Neural cell (in vitro differentiated cells): ENCODE measurements around the gene BMP2. TPM values are rescaled to one million over a fixed set of nuclear protein-coding genes. Genes with fewer than 3 reads are reported as not detected.

Experiments
- H2AFZ ChIP-seq: fragments of 200-600, 300-800 bp; sonication (generic), shearing (Covaris generic); 2 replicates; pipeline ENCODE4 v1.6.0; 2014; ENCODE audit warnings: low read depth, mild to moderate bottlenecking, antibody characterized with exemption, low read length, moderate library complexity
- H3F3A ChIP-seq: fragments of 200-600 bp; shearing (Covaris generic); 2 replicates; pipeline ENCODE4 v1.6.1; 2016; ENCODE audit warnings: mild to moderate bottlenecking, moderate library complexity, mixed read lengths, antibody characterized with exemption, low read length; ENCODE audit not compliant: insufficient read depth, poor library complexity, severe bottlenecking
- H3K27ac ChIP-seq: fragments of 200-600, 300-800 bp; sonication (generic), shearing (Covaris generic); 2 replicates; pipeline ENCODE4 v1.5.1; 2014; ENCODE audit warnings: mild to moderate bottlenecking, low read length, moderate library complexity
- H3K27me3 ChIP-seq: fragments of 300-800, 200-600 bp; sonication (generic), shearing (Covaris generic); 2 replicates; pipeline ENCODE4 v1.6.0; 2014; ENCODE audit warnings: mild to moderate bottlenecking, low read depth, low read length, moderate library complexity; ENCODE audit not compliant: insufficient read depth
- H3K36me3 ChIP-seq: fragments of 300-800, 200-600 bp; sonication (generic), shearing (Covaris generic); 2 replicates; pipeline ENCODE4 v1.5.1; 2014; ENCODE audit warnings: mild to moderate bottlenecking, antibody characterized with exemption, low read length, moderate library complexity; ENCODE audit not compliant: insufficient read depth
- H3K4me2 ChIP-seq: fragments of 300-800, 200-600 bp; sonication (generic), shearing (Covaris generic); 2 replicates; pipeline ENCODE4 v1.6.0; 2014; ENCODE audit warnings: mild to moderate bottlenecking, low read length
- H3K4me3 ChIP-seq: fragments of 300-800, 200-600 bp; sonication (generic), shearing (Covaris generic); 2 replicates; pipeline ENCODE4 v1.5.1; 2014; ENCODE audit warnings: mild to moderate bottlenecking, low read length, moderate library complexity
- H3K79me2 ChIP-seq: fragments of 200-600 bp; shearing (Covaris generic); replicated peaks from 2 replicates; pipeline ENCODE4 v1.6.0; 2014; ENCODE audit warnings: mild to moderate bottlenecking, low read length, moderate library complexity; ENCODE audit not compliant: insufficient read depth
- H3K9ac ChIP-seq: fragments of 300-800, 200-600 bp; sonication (generic), shearing (Covaris generic); 2 replicates; pipeline ENCODE4 v1.6.1; 2016; ENCODE audit warnings: mild to moderate bottlenecking, low read length, mixed read lengths
- H3K9me2 ChIP-seq: fragments of 200-600 bp; shearing (Covaris generic); 2 replicates; pipeline ENCODE4 v1.6.1; 2016; ENCODE audit warnings: mild to moderate bottlenecking, low read length, mixed read lengths; ENCODE audit not compliant: insufficient read depth
- H3K9me3 ChIP-seq: fragments of 200-600, 300-800 bp; sonication (generic), shearing (Covaris generic); 2 replicates; pipeline ENCODE4 v1.6.1; 2016; ENCODE audit warnings: mild to moderate bottlenecking, mixed run types, low read length, moderate library complexity, mixed read lengths
- H4K20me1 ChIP-seq: fragments of 200-600 bp; shearing (Covaris generic); 2 replicates; pipeline ENCODE4 v1.6.1; 2016; ENCODE audit warnings: mild to moderate bottlenecking, mixed run types; ENCODE audit not compliant: insufficient read depth
- EP300 ChIP-seq: fragments of 450-650 bp; conservative IDR thresholded peaks from 2 replicates; pipeline ENCODE4 v1.6.1; 2014; ENCODE audit warnings: antibody characterized with exemption, mild to moderate bottlenecking, moderate library complexity; ENCODE audit not compliant: poor library complexity, severe bottlenecking
- EZH2 ChIP-seq: fragments of 200-600, 300-800 bp; shearing (Covaris generic), sonication (generic); IDR thresholded peaks from 2 replicates; pipeline ENCODE4 v1.6.1; 2014; ENCODE audit warnings: antibody characterized with exemption, low read length, borderline replicate concordance, mild to moderate bottlenecking; ENCODE audit not compliant: insufficient read depth, poor library complexity, severe bottlenecking
- MXI1 ChIP-seq: fragments of 450-650 bp; conservative IDR thresholded peaks from 2 replicates; pipeline ENCODE4 v1.6.1; 2014; ENCODE audit warnings: antibody characterized with exemption, mild to moderate bottlenecking; ENCODE audit not compliant: poor library complexity, severe bottlenecking
- POLR2AphosphoS5 ChIP-seq: IDR thresholded peaks from 2 replicates; pipeline ENCODE4 v1.6.1; 2012
- RAD21 ChIP-seq: fragments of 450-650 bp; conservative IDR thresholded peaks from 2 replicates; pipeline ENCODE4 v1.6.1; 2014; ENCODE audit warnings: antibody characterized with exemption, mild to moderate bottlenecking, moderate library complexity
- REST ChIP-seq: IDR thresholded peaks from 2 replicates; pipeline ENCODE4 v1.6.1; 2012; ENCODE audit warnings: borderline replicate concordance
- SMC3 ChIP-seq: fragments of 450-650 bp; conservative IDR thresholded peaks from 2 replicates; pipeline ENCODE4 v1.6.1; 2014; ENCODE audit warnings: antibody characterized with exemption, mild to moderate bottlenecking, moderate library complexity; ENCODE audit not compliant: poor library complexity
- TAF1 ChIP-seq: IDR thresholded peaks from 2 replicates; pipeline ENCODE4 v1.6.1; 2012; ENCODE audit warnings: low read depth
- polyA minus RNA-seq: library from RNA; depleted of rRNA, polyadenylated mRNA; stranded (reverse); fragments of >200 nt; gene quantifications from 2 replicates; pipeline ENCODE4 v1.2.3, GENCODE V29; 2014
- polyA plus RNA-seq: library from polyadenylated mRNA; depleted of rRNA; stranded (reverse); fragments of >200 nt; gene quantifications from 2 replicates; pipeline ENCODE4 v1.2.3, GENCODE V29; 2014
- TF ChIP-seq, protein P1 (sequence below): fragments of 450-650 bp; IDR thresholded peaks from 2 replicates; pipeline ENCODE4 v1.5.1; 2014; ENCODE audit warnings: antibody characterized with exemption, mild to moderate bottlenecking, moderate library complexity; ENCODE audit not compliant: poor library complexity, severe bottlenecking

BMP2 gene
- polyA plus RNA-seq (0.68 and 1.1 TPM in 2 replicates), polyA minus RNA-seq (3.7 and 4.5 TPM in 2 replicates)

- Histone ChIP-seq H3K9ac (peak within 1 kb of the TSS; percentile 70), H3F3A (no peaks in the 10 kb centered on the region), H3K9me3 (no peaks in the 10 kb centered on the region), H3K79me2 (no peaks in the 10 kb centered on the region), H3K36me3 (no peaks in the 10 kb centered on the region), H3K4me3 (peak within 1 kb of the TSS; percentile 91), H3K27me3 (peaks cover 39% of the 10 kb centered on the region), H4K20me1 (peaks cover 4% of the 10 kb centered on the region), H3K4me2 (peak within 1 kb of the TSS; percentile 48), H3K9me2 (no peaks in the 10 kb centered on the region), H3K27ac (no peak within 1 kb of the TSS), H2AFZ (no peak within 1 kb of the TSS)
- peak; percentile 60 for TF ChIP-seq SMC3
- TF ChIP-seq MXI1: peak; percentile 49
- TF ChIP-seq RAD21: peak; percentile 63
- TF ChIP-seq, protein P1, sequence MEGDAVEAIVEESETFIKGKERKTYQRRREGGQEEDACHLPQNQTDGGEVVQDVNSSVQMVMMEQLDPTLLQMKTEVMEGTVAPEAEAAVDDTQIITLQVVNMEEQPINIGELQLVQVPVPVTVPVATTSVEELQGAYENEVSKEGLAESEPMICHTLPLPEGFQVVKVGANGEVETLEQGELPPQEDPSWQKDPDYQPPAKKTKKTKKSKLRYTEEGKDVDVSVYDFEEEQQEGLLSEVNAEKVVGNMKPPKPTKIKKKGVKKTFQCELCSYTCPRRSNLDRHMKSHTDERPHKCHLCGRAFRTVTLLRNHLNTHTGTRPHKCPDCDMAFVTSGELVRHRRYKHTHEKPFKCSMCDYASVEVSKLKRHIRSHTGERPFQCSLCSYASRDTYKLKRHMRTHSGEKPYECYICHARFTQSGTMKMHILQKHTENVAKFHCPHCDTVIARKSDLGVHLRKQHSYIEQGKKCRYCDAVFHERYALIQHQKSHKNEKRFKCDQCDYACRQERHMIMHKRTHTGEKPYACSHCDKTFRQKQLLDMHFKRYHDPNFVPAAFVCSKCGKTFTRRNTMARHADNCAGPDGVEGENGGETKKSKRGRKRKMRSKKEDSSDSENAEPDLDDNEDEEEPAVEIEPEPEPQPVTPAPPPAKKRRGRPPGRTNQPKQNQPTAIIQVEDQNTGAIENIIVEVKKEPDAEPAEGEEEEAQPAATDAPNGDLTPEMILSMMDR: peak; percentile 60
- TF ChIP-seq EP300: no peak
Observed at GRCh38 chr20:6767536-6768227, at the start of gene BMP2. Gene BMP2, plus strand, starts transcription at chr20:6767686. Its CDS starts 2,441 bp downstream, at chr20:6770127.

DNA sequence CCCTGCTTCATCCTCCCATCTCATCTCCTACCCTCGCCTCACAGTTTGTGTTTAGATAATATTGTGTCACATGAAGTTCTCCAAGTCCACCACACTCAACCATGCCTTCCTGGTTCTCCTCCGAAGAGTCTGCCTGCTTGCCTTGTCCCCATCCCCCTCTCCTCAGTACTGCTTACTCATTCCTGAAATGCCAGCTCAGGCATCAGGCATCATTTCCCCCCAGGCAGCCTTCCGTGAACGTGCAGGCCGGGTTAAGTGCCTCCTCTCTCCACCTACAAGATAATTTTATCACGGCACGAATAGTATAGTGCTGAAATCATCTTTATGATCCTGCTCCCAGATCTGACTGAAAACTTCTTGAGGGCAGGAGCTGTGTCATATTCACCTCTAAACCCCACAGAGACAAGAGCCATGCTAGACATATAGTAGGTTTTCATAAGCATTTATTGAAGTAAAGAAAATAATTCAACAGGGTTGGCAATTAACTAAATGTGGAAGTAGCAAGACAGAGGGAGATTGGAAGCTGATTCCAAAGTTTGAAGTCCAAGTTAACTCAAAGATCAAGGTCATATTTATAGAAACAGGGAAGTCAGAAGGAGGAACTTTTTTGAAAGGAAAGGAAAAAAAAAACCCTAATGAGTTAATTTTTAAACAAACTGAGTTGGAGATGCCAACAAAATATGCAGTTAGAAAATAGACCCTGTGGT is 48.7 kb upstream of the BMP2 start:
- H3K27me3 ChIP-seq: no peaks in the 10 kb centered on the region
- H3K4me2 ChIP-seq: no peak overlapping the region
- H3F3A ChIP-seq: no peaks in the 10 kb centered on the region
- H3K4me3 ChIP-seq: no peak overlapping the region
- no peak for TF ChIP-seq EP300
- no peak for TF ChIP-seq TAF1
- TF ChIP-seq RAD21: no peak
- TF ChIP-seq, protein P1: no peak
- no peak for TF ChIP-seq EZH2
- no peak for TF ChIP-seq MXI1
- no peak for TF ChIP-seq SMC3
- TF ChIP-seq REST: no peak
- no peak for TF ChIP-seq POLR2AphosphoS5
- H3K36me3 ChIP-seq: no peaks in the 10 kb centered on the region
- no peaks in the 10 kb centered on the region for H3K9me2 ChIP-seq
- H4K20me1 ChIP-seq: no peaks in the 10 kb centered on the region
- no peaks in the 10 kb centered on the region for H3K79me2 ChIP-seq
- no peaks in the 10 kb centered on the region for H3K9me3 ChIP-seq
- no peak overlapping the region for H2AFZ ChIP-seq
- H3K27ac ChIP-seq: no peak overlapping the region
- no peak overlapping the region for H3K9ac ChIP-seq
